HCT116 (cell line): ENCODE results near the gene CDCP1. TPM values are rescaled to one million over a fixed set of nuclear protein-coding genes. Genes with fewer than 3 reads are reported as not detected.

Source experiments
- ATAC-seq: fragments of 200-7000 bp; cut with Tn5 transposase; 2 replicates; pipeline ENCODE4 v1.9.1; 2020; ENCODE audit warnings: mild to moderate bottlenecking, moderate library complexity
- BruUV-seq: library from RNA; stranded (reverse); fragments of 400-500 nt; replicated peaks from 2 replicates; lab custom pipeline; 2021; lab: Mats Ljungman, UMichigan
- CTCF ChIA-PET: fragments of 300-600 bp; sonication (Branson Sonifier 250); formaldehyde crosslinking; loops from one replicate; lab custom pipeline; 2021; ENCODE audit warnings: antibody characterized with exemption; lab: Charles Lee
- POLR2A ChIA-PET: fragments of 300-600, 350-600 bp; sonication (Branson Sonifier 250); formaldehyde crosslinking; loops from one replicate; lab custom pipeline; 2021; ENCODE audit warnings: antibody characterized with exemption; lab: Charles Lee
- RAD21 ChIA-PET, 2 experiments: fragments of 300-600 bp; sonication (Branson Sonifier 250); formaldehyde crosslinking; loops; one replicate each; lab custom pipeline; 2023; ENCODE audit warnings: low total read pairs in 2 of 2; ENCODE audit not compliant: uncharacterized antibody in 2 of 2, unreplicated experiment in 2 of 2, low non-redundant PET in 1 of 2; lab: Charles Lee
- DNase-seq: peaks from one replicate; pipeline ENCODE4 v3.0.0-alpha.2; 2010; ENCODE audit warnings: low read depth, low spot score
- H2AFZ ChIP-seq: fragments of 200-600 bp; shearing (Covaris generic), sonication (generic); 2 replicates; pipeline ENCODE4 v1.6.1; 2017; ENCODE audit warnings: low read depth, mixed run types, mixed read lengths, antibody characterized with exemption, low read length; ENCODE audit not compliant: poor library complexity, severe bottlenecking
- H3K27ac ChIP-seq: 2 replicates; pipeline ENCODE4 v1.5.1; 2012; ENCODE audit warnings: low read depth, low read length
- H3K27me3 ChIP-seq: fragments of 200-600 bp; sonication (generic); 2 replicates; pipeline ENCODE4 v1.6.1; 2016; ENCODE audit warnings: mixed run types, low read length, mixed read lengths; ENCODE audit not compliant: insufficient read depth
- H3K36me3 ChIP-seq, 2 experiments: fragments of 200-500 bp in 1 of 2; fragments of 200-600 bp in 1 of 2; sonication (Bioruptor generic) in 1 of 2; sonication (generic) in 1 of 2; 2 replicates each; pipeline versions ENCODE4 v1.5.1 to v1.6.1; 2014 to 2016; ENCODE audit warnings: low read length in 2 of 2, inconsistent platforms in 1 of 2, mixed read lengths in 1 of 2, mixed run types in 1 of 2; ENCODE audit not compliant: insufficient read depth in 2 of 2, control insufficient read depth in 1 of 2
- H3K4me1 ChIP-seq, 2 experiments: fragments of 200-600 bp in 1 of 2; sonication (generic) in 1 of 2; 2 replicates each; pipeline versions ENCODE4 v1.5.1 to v1.6.1; 2012 to 2017; ENCODE audit warnings: low read length in 2 of 2, inconsistent platforms in 1 of 2, mild to moderate bottlenecking in 1 of 2, mixed read lengths in 1 of 2, mixed run types in 1 of 2, moderate library complexity in 1 of 2; ENCODE audit not compliant: insufficient read depth in 2 of 2, control insufficient read depth in 1 of 2
- H3K4me2 ChIP-seq: fragments of 200-600 bp; sonication (generic); 2 replicates; pipeline ENCODE4 v1.6.1; 2017; ENCODE audit warnings: mixed run types, low read length, mixed read lengths
- H3K4me3 ChIP-seq, 2 experiments: fragments of 200-600 bp in 1 of 2; sonication (generic) in 1 of 2; replicated peaks in 1 of 2; 2 replicates each; pipeline ENCODE4 v1.5.1; 2011 to 2016; ENCODE audit warnings: low read length in 2 of 2, control low read depth in 1 of 2, low read depth in 1 of 2, mild to moderate bottlenecking in 1 of 2, mixed read lengths in 1 of 2, mixed run types in 1 of 2
- H3K79me2 ChIP-seq: fragments of 200-600 bp; sonication (generic); 2 replicates; pipeline ENCODE4 v1.6.1; 2017; ENCODE audit warnings: mild to moderate bottlenecking, mixed run types, low read length, moderate library complexity, mixed read lengths; ENCODE audit not compliant: insufficient read depth
- H3K9ac ChIP-seq: fragments of 200-600 bp; sonication (generic); 2 replicates; pipeline ENCODE4 v1.6.1; 2016; ENCODE audit warnings: low read length, mixed read lengths
- H3K9me2 ChIP-seq: fragments of 200-600 bp; sonication (generic), shearing (Covaris generic); 2 replicates; pipeline ENCODE4 v1.6.1; 2017; ENCODE audit warnings: mixed run types, mild to moderate bottlenecking, moderate library complexity; ENCODE audit not compliant: insufficient read depth
- H3K9me3 ChIP-seq, 2 experiments: fragments of 200-500 bp in 1 of 2; fragments of 200-600 bp in 1 of 2; sonication (Bioruptor generic) in 1 of 2; sonication (generic) in 1 of 2; 2 replicates each; pipeline ENCODE4 v1.6.1; 2014 to 2017; ENCODE audit warnings: low read length in 2 of 2, mixed read lengths in 2 of 2, inconsistent platforms in 1 of 2, low read depth in 1 of 2, mild to moderate bottlenecking in 1 of 2, mixed run types in 1 of 2, moderate library complexity in 1 of 2; ENCODE audit not compliant: control insufficient read depth in 1 of 2, insufficient read depth in 1 of 2
- H4K20me1 ChIP-seq: fragments of 200-600 bp; sonication (generic), shearing (Covaris generic); 2 replicates; pipeline ENCODE4 v1.6.1; 2017; ENCODE audit warnings: mixed run types, mild to moderate bottlenecking, moderate library complexity; ENCODE audit not compliant: insufficient read depth
- EZH2 ChIP-seq: fragments of 200-600 bp; sonication (generic); IDR thresholded peaks from 2 replicates; pipeline ENCODE4 v1.6.1; 2017; ENCODE audit warnings: antibody characterized with exemption, mixed run types
- SIN3A ChIP-seq: IDR thresholded peaks from 2 replicates; pipeline ENCODE4 v1.6.1; 2012; ENCODE audit warnings: low read depth
- TCF7L2 ChIP-seq: IDR thresholded peaks from 2 replicates; pipeline ENCODE4 v1.7.0; 2011; ENCODE audit warnings: borderline replicate concordance, inconsistent platforms; ENCODE audit not compliant: insufficient read depth, insufficient read length; ENCODE audit errors: extremely low read depth
- ZBTB33 ChIP-seq: IDR thresholded peaks from 2 replicates; pipeline ENCODE4 v1.6.1; 2011; ENCODE audit warnings: mild to moderate bottlenecking, low read length, moderate library complexity; ENCODE audit not compliant: insufficient replicate concordance; ENCODE audit errors: extremely low read depth
- intact Hi-C: fragments of 100-400 bp; cut with micrococcal nuclease; formaldehyde crosslinking; loops from 2 replicates; pipeline ENCODE4 v1.10.0; 2022
- total RNA-seq: library from RNA; stranded (reverse); gene quantifications from one replicate; pipeline ENCODE4 v1.2.1, GENCODE V29; 2021; ENCODE audit not compliant: unreplicated experiment
- TF ChIP-seq, protein P1 (sequence below): IDR thresholded peaks from 2 replicates; pipeline ENCODE4 v1.6.1; 2012
- TF ChIP-seq, protein P2 (sequence below): IDR thresholded peaks from 2 replicates; pipeline ENCODE4 v1.6.1; 2012; ENCODE audit warnings: low read depth

CDCP1 gene
- total RNA-seq, 1 experiment from 2014 or later, result 196 TPM

GRCh38 chr3:45083023-45083422, 63.2 kb downstream of the CDCP1 start:
- no peak for TF ChIP-seq ZBTB33
- Histone ChIP-seq H3K79me2 (peaks cover 14% of the 10 kb centered on the region; the same call in 1 of the 2 replicates), H3K36me3 (peaks cover 32 to 49% of the 10 kb centered on the region in 2 experiments), H3K27me3 (no peaks in the 10 kb centered on the region), H3K27ac (no peak overlapping the region), H3K9me2 (no peaks in the 10 kb centered on the region), H3K9ac (no peak overlapping the region), H2AFZ (no peak overlapping the region), H3K9me3 (no peaks in the 10 kb centered on the region), H3K4me2 (no peak overlapping the region), H3K4me1 (peaks cover 0 to 10% of the 10 kb centered on the region in 2 experiments; a peak in 3 of 4 replicates), H4K20me1 (no peaks in the 10 kb centered on the region), H3K4me3 (no peak overlapping the region)
- no TSS peak for BruUV-seq
- DNase-seq (no peak), ATAC-seq (no peak)
- intact Hi-C loops, result no loop called here
- CTCF ChIA-PET, result no interaction called here
- POLR2A ChIA-PET, result no interaction called here
- RAD21 ChIA-PET, result no interaction called here

- intact Hi-C loops, result no loop called here
- Histone ChIP-seq H3K4me1 (peaks cover 0 to 10% of the 10 kb centered on the region in 2 experiments; a peak in 3 of 4 replicates), H3K27me3 (no peaks in the 10 kb centered on the region), H3K79me2 (peaks cover 10% of the 10 kb centered on the region; the same call in 1 of the 2 replicates), H3K9ac (no peak overlapping the region), H3K36me3 (peaks cover 27 to 44% of the 10 kb centered on the region in 2 experiments), H4K20me1 (no peaks in the 10 kb centered on the region), H2AFZ (no peak overlapping the region), H3K9me2 (no peaks in the 10 kb centered on the region), H3K27ac (no peak overlapping the region), H3K4me3 (no peak overlapping the region), H3K9me3 (no peaks in the 10 kb centered on the region), H3K4me2 (no peak overlapping the region)
- ChIA-PET RAD21 (interaction anchor here in 1 of 2 experiments (0.7 kb wide), 1 partner anchor 86 kb away, joined by 4 read pairs; no protein-coding TSS in a partner anchor), POLR2A (no interaction called here), CTCF (interaction anchor here (0.9 kb wide), 1 partner anchor 128 kb away, joined by 3 read pairs; no protein-coding TSS in a partner anchor)
- no peak for TF ChIP-seq TCF7L2
- TF ChIP-seq, protein P1, sequence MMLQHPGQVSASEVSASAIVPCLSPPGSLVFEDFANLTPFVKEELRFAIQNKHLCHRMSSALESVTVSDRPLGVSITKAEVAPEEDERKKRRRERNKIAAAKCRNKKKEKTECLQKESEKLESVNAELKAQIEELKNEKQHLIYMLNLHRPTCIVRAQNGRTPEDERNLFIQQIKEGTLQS, result no peak
- no peak for TF ChIP-seq SIN3A
- TF ChIP-seq, protein P2, sequence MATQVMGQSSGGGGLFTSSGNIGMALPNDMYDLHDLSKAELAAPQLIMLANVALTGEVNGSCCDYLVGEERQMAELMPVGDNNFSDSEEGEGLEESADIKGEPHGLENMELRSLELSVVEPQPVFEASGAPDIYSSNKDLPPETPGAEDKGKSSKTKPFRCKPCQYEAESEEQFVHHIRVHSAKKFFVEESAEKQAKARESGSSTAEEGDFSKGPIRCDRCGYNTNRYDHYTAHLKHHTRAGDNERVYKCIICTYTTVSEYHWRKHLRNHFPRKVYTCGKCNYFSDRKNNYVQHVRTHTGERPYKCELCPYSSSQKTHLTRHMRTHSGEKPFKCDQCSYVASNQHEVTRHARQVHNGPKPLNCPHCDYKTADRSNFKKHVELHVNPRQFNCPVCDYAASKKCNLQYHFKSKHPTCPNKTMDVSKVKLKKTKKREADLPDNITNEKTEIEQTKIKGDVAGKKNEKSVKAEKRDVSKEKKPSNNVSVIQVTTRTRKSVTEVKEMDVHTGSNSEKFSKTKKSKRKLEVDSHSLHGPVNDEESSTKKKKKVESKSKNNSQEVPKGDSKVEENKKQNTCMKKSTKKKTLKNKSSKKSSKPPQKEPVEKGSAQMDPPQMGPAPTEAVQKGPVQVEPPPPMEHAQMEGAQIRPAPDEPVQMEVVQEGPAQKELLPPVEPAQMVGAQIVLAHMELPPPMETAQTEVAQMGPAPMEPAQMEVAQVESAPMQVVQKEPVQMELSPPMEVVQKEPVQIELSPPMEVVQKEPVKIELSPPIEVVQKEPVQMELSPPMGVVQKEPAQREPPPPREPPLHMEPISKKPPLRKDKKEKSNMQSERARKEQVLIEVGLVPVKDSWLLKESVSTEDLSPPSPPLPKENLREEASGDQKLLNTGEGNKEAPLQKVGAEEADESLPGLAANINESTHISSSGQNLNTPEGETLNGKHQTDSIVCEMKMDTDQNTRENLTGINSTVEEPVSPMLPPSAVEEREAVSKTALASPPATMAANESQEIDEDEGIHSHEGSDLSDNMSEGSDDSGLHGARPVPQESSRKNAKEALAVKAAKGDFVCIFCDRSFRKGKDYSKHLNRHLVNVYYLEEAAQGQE, result no peak
- TF ChIP-seq EZH2, result no peak
- ATAC-seq (no peak), DNase-seq (no peak)
- no TSS peak for BruUV-seq
Observed at GRCh38 chr3:45082142-45082538, 64.0 kb downstream of the CDCP1 start.
